SK-N-MC (cell line): ENCODE results near the gene CFAP46.

ENCODE experiments used
- EZH2 ChIP-seq: fragments of 200-600 bp; sonication (generic); IDR thresholded peaks from one replicate; pipeline ENCODE4 v1.6.1; 2017; ENCODE audit warnings: antibody characterized with exemption
- FOXP2 ChIP-seq: optimal IDR thresholded peaks from 2 replicates; pipeline ENCODE3; 2011; ENCODE audit warnings: mild to moderate bottlenecking, moderate library complexity; ENCODE audit not compliant: insufficient read depth; ENCODE audit errors: extremely low read length, control extremely low read depth

DNA sequence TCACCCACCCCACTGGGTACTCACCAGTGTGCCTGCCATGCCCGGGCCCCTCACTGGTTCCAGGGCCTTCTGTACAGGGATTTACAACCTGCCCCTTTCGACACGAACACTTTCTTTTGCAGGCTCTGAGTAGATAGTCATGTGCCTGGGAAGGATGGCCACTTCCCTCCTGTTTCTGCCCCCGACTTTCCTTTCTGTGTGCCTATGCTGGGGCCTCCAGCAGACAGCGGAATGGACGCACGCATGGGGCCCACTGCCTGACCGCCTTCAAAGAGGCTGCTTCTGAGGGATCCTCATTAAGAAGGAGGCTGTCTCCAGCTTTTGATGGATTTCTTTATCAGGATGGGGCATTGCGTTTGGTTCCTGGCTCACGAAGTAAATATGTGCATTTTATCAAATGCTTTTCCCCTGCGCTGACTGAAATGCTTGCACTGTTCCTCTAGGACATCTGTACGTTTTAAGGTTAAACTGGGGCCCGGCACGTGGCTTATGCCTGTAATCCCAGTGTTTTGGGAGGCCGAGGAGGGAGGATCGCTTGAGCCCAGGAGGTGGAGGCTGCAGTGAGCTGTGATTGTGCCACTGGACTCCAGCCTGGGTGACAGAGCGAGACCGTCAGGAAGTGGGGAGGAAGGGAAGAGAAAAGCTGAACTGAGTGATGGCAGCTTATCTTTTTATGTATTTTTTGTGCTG lies 127.1 kb downstream of the CFAP46 start:
- TF ChIP-seq EZH2 (no peak), FOXP2 (no peak)
